Measurements from ENCODE around the gene PAQR7.

PAQR7 gene

DNA sequence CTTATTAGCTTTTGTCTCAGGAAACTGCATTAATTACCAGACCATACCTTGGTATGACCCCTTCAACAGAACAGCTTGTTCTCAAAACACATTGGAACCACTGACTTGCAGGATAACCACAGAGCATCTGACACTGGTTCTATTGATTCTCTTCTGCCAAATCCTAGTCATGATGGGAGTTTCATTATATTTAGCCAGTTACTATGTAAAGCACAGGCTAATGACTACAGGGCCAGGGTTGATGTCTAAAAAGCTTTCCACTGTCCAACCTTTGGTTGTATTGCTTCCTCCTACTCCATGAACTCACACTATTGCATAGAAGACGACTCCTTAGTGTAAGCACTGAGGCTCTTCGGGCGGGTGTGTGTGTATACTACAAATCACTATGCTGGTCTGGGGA, 27.0 kb upstream of the PAQR7 start:
- no peak for DNase-seq (ENCODE audit: low read depth)

DNA sequence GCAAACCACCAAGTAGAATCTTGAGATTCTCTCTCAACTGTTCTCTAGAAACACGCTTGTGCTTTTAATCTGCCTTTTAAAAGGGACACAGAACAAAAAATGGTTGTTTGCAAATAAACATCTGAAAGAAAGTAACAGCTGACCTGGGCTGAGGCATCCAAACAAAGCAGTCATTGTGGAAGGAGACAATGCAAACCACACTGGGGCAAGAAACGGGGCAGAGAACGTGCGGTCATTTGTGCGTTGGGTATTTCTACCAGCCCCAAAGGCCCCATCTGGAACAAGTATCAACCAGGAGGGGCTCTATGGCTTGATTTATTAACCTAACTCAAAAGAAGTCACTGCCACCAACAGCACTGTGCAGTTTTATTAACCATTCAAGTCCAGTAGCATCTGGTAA, 24.7 kb upstream of the PAQR7 start:
- no peak for DNase-seq (ENCODE audit: low read depth)

DNA sequence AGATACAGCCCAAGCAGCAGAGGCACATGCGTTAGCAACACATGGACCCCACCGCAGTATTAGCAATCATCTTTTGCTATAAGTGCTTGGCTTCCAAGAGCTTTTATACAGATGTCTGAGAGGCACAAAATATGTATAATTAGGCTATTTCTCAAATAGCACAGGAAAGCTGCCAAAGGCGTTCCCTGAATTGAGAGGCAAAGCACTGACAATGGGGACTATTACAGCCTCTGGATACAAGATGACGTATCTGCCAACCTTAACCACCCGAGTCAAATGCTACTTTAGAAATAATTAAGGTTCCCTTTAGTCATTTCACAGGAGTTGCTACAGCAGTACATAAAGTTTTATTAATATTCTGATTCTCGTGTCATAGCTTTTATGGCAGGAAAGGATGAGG, 24.3 kb upstream of the PAQR7 start:
- DNase-seq (ENCODE audit: low read depth), result no peak

GRCh38 chr1:25898223-25899015, 22.9 kb upstream of the PAQR7 start:
- no peak for DNase-seq (ENCODE audit: low read depth)

GRCh38 chr1:25897754-25898153, 22.2 kb upstream of the PAQR7 start:
- no peak for DNase-seq (ENCODE audit: low read depth)

DNA sequence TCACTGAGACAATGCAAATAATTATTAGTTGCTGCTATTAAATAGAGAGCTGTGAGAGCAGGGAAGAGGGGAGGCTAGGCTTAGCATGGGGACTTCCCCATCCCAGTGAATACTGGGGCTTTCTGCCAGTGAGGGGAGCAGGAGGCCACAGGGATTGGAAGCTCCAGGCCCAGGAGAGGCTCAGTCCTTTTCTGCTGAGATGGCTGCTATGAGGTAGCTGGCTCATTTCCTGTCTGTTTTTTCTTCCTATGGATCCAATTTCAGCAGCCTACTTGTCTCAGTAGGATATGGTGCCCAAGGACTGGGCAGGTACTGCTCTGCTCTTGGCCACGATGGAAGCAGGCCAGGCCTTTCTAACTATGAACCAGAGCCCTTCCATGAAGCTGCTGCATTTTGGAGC, 20.8 kb upstream of the PAQR7 start:
- DNase-seq (ENCODE audit: low read depth), result no peak

DNA sequence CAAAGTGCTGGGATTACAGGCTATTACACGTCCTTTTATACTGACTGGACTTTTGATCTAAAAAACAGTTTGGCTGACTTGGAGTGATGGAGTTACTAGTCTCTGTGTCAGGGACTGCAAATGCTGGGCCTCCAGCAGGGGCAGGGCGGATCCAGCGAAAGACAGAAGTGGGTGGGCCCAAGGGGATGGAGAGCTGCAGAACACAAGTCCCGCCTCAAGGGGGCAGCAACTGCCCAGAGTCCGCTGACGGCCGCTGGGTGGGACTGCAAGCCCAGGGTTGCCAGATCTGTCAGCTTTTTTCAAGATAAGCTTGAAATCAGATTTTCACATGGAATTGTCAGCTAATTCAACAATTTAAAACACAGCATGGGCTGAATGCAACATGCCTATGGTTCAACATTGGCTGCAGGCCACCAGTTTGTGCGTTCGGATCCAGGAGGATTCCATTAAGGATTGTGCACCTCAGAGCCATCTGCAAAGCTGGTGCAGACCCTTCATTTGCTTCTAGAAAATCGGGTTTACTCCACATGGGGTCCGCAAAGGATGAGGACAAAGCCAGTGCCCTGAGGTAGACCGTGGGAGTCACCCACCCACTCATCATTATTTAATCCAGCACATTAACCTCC, 20.0 kb upstream of the PAQR7 start:
- peak; percentile 85 for DNase-seq (ENCODE audit: low read depth)

GRCh38 chr1:25893116-25893515, 17.6 kb upstream of the PAQR7 start:
- DNase-seq (ENCODE audit: low read depth), result no peak

- DNase-seq (ENCODE audit: low read depth), result no peak
Observed at GRCh38 chr1:25891606-25892005, 16.1 kb upstream of the PAQR7 start.

DNA sequence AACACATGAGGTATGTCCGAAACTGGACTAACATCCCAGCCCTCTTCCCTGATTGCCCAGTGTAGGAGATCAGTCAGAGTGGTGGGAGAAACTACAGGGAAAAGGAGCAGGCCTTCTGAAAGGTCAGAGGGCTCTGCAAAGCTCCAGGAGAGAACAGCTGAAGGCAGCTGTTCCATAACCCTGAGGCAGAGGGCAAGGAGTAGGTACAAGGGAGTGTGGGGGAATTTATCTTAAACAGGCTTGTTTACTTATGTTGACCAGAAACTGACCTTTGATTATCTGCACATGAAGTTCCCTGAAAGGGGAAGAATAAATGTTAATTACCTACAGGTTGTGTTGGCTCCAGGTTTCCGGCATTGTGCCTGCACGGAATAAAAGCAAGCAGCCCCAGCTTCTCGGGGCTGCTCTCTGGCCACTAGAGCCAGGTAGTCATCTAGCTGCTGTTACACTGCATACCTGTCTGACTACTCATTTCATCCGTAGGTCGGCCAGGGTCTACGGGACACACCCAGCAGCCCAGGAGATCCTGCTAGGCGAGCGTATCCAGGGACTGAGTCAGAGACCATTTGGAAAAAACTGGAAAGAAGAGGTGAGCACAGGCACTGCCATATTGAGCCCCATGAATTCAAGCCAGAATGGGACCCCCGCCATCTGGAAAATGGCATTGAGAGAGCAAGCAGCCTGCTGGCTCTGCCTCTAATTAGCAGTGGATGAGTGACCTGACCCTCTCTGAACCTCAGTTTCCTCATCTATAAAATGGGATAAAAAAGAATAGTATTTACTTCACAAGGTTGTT, 14.9 kb upstream of the PAQR7 start:
- DNase-seq (ENCODE audit: low read depth), result no peak

DNA sequence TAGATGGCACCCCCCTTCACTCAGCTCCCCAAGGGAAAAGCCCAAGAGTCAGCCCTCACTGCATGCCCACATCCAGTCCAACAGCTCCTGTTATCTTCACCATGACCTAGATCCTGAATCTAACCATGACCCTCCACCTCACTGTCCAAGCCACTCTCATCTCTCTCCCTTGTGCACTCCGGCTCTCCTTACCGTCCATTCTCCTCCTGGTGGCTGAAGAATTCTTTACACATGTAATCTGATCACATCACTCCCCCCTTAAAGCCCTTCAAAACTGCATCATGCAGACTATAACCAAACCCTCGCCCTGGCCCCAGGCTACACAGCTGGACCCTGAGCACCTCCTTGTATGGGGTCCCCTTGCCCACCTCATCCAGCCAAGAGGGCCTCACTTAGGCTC, 14.0 kb upstream of the PAQR7 start:
- DNase-seq (ENCODE audit: low read depth), result no peak

DNA sequence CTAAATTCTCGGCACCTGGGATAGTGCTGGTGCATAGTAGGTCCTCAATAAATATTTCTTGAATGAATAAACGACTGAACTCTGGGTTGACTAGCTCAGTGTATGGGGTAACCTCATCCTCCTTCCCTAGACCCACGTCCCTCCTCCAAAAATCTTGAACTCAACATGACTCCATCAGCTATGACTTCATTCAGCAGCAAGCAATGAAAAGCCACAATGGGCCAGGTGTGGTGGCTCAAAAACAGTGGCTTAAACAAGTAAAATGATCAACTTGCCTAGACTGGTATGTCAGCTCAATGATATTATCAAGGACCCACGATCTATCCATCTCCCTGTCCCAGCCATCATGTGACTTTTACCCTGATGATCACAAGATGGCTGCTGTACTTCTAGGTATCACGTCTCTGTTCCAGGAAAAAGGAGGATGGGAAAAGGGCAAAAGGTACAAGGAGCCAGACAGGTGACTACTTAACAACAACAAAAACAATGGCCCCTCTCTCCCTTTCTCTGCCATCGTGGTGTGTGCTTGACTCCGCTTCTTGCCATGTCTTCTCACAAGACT, 13.0 kb upstream of the PAQR7 start:
- no peak for DNase-seq (ENCODE audit: low read depth)

DNA sequence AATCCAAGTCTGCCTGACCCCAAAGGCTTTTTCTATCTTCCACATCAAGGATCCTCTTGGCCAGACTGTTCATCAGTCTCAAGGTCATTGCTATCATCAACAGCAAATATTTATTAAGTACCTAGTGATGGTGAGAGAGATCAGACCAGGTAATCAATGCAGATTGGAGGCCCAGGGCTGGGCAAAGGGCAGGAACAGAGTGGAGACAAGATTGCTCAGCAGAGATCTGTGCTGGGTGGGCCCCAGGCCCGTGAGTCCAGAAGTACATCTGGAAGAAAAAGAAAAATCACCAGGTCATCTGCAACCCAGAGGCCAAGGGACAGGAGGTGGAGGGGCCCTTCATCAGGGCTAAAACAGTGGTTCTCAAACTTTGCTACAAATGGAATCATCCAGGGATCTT, 10.1 kb upstream of the PAQR7 start:
- no peak for DNase-seq (ENCODE audit: low read depth)

GRCh38 chr1:25881266-25881665, 5.8 kb upstream of the PAQR7 start:
- DNase-seq (ENCODE audit: low read depth), result no peak

- DNase-seq (ENCODE audit: low read depth), result no peak
Observed at GRCh38 chr1:25880518-25880917, 5.0 kb upstream of the PAQR7 start.

DNA sequence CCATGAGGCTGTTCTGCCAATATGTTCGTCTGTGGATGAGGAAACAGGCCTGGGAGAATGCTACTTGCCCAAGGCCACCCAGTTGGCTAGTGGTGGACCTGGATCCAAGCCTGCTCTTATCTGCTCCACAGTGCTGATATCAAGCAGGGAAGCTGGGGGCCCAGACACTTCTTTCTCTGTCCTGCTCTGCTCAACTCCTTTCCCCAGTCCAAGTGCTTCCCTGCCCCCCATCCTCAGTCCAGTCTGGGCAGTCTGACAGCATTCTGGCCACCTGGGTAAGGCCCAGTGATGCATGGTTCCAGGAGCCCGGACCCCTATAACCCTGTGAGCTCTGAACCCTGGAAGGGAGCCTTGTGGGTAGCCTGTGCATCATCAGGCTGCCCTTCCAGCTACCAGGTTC, 4.2 kb upstream of the PAQR7 start:
- no peak for DNase-seq (ENCODE audit: low read depth)

GRCh38 chr1:25878690-25879089, 3.2 kb upstream of the PAQR7 start:
- DNase-seq (ENCODE audit: low read depth), result no peak

GRCh38 chr1:25877155-25877554, 1.6 kb upstream of the PAQR7 start:
- DNase-seq (ENCODE audit: low read depth), result no peak

- no peak for DNase-seq (ENCODE audit: low read depth)
Observed at GRCh38 chr1:25876693-25877077, 1.2 kb upstream of the PAQR7 start.

GRCh38 chr1:25875856-25876692, 566 bp upstream of the PAQR7 start:
- DNase-seq (ENCODE audit: low read depth), result no peak

- no peak for DNase-seq (ENCODE audit: low read depth)
Observed at GRCh38 chr1:25874635-25875153, 814 bp downstream of the PAQR7 start.

DNA sequence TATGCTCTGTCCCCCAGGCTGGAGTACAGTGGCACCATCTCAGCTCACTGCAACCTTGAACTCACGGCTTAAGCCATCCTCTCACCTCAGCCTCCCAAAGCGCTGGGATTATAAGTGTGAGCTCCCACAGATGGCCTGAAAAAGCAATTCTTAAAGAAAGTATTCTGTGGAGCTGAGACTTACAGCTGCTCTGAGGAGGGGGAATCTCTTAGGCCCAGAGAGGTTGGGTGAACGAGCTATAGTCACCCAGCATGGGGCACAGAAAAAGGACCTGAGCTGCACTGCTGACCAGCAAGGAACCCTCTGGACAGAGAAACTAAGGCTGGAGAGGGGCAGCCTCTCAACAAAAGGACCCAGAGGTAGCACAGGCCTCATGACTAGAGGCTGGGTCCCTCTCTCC, 1.3 kb downstream of the PAQR7 start:
- DNase-seq (ENCODE audit: low read depth), result no peak

Measured in T follicular helper cell (primary cell).